ENCODE results near the gene MAST2. TPM values are rescaled to one million over a fixed set of nuclear protein-coding genes. Genes with fewer than 3 reads are reported as not detected.

Gene MAST2
- total and polyA plus RNA-seq, 2 of the 13 experiments (the other 11 are each of a cell fraction or from before 2014, with no cell fraction given), result 15.3 to 23.0 TPM

DNA sequence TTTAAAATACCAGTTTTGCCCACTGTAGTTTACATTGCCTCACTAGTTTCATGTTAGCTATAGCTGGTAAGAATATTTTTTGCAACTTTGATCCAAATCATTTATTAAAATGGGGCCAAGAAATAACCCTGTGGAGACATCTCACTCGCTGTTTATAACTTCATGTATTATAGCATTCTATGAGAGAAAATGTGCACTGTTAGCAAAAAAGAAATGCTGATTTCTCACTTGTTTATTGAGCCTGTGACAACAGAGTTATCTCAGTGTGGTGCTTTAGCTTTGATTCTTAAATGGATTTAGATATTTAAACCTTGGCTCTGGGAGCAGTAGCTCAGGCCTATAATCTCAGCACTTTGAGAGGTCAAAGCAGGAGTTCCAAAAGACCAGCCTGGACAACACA, 201.1 kb downstream of the MAST2 start:
- Histone ChIP-seq H3K9ac (ENCODE audit: insufficient read depth, low read depth, low read length) (no peak overlapping the region), H3K27ac (ENCODE audit: extremely low read length, insufficient read depth, low read length) (no peak overlapping the region), H3K9me3 (ENCODE audit: low read length) (no peaks in the 10 kb centered on the region), H2AFZ (ENCODE audit: low read length) (no peak overlapping the region), H3K79me2 (ENCODE audit: insufficient read depth, low read length) (no peaks in the 10 kb centered on the region), H3K4me3 (replicated peaks in 1 of 3; ENCODE audit: insufficient read depth in 1 of 3, low read depth in 2 of 3, low read length in 3 of 3) (no peak overlapping the region), H3K4me2 (ENCODE audit: low read depth, low read length) (no peak overlapping the region), H3K36me3 (replicated peaks in 1 of 2; ENCODE audit: control insufficient read depth in 1 of 2, insufficient read depth in 2 of 2, low read length in 2 of 2) (peaks cover 26 to 68% of the 10 kb centered on the region in 2 experiments), H4K20me1 (ENCODE audit: insufficient read depth, low read length) (no peaks in the 10 kb centered on the region), H3K27me3 (ENCODE audit: control insufficient read depth in 1 of 2, insufficient read depth in 2 of 2, low read length in 2 of 2) (no peaks in the 10 kb centered on the region), H3K4me1 (ENCODE audit: insufficient read depth, low read length) (peaks cover 23% of the 10 kb centered on the region)
- FAIRE-seq, result no peak
- CTCF ChIA-PET (ENCODE audit: low intra/inter-chr PET ratio, low total read pairs), result no interaction called here
- POLR2A ChIA-PET, result no interaction called here
- ATAC-seq, result no peak
- no TSS peak for BruUV-seq (replicated peaks)
- 100% methylated on average over 1 of the region's 1 CpG for WGBS (ENCODE audit: low lambda C conversion rate)
- in situ Hi-C loops (cut with HindIII; ENCODE audit: extremely low pct_ligation_motif_present, low pct_unique_long_range_greater_than_20kb), result no loop called here
- intact Hi-C loops (cut with micrococcal nuclease; ENCODE audit: unreplicated experiment), result no loop called here
- TF ChIP-seq ZNF121 (CRISPR knock-in tag; IDR thresholded peaks at IDR 0.05) (0 out of 2 replicates have a peak, but pooled peaks have one; percentile 17), MAFK (conservative IDR thresholded peaks at IDR 0.05 in 1 of 2, IDR thresholded peaks at IDR 0.05 in 1 of 2; ENCODE audit: low read length in 2 of 2) (peak; percentile 78 to 94), SRF (IDR thresholded peaks at IDR 0.05; ENCODE audit: low read depth, low read length) (no peak), MAFF (IDR thresholded peaks at IDR 0.05; ENCODE audit: low read depth, low read length) (peak; percentile 91), GRHL1 (CRISPR knock-in tag; conservative IDR thresholded peaks at IDR 0.05) (no peak)
- DNase-seq (ENCODE audit: low spot score), result no peak

DNA sequence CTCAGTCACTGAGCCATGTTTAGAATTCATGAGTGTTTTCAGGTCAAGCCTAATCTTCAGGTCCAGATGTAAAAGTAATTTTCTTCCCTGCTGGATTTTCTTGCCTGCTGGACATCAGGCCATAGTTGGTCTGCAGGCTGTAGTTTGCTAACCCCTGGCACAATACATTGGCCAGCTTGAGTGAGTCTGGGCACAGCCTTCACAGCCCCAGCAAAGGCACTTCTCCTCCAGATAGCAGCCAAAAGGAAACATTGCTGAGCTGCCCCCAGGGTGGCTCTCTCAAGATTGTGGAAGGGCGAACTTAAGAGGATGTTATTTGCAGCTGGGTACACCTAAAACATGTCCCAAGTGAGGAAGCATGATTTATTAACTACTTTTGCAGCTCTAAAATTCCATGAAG, 202.2 kb downstream of the MAST2 start:
- peaks cover 23% of the 10 kb centered on the region for H3K4me1 ChIP-seq (ENCODE audit: insufficient read depth, low read length)
- H3K4me2 ChIP-seq (ENCODE audit: low read depth, low read length), result no peak overlapping the region
- ChIA-PET CTCF (ENCODE audit: low intra/inter-chr PET ratio, low total read pairs) (no interaction called here), POLR2A (no interaction called here)
- 100% methylated on average over 1 of the region's 1 CpG for WGBS (ENCODE audit: low lambda C conversion rate)
- no peaks in the 10 kb centered on the region for H3K9me3 ChIP-seq (ENCODE audit: low read length)
- H2AFZ ChIP-seq (ENCODE audit: low read length), result no peak overlapping the region
- peaks cover 31 to 70% of the 10 kb centered on the region in 2 experiments for H3K36me3 ChIP-seq (replicated peaks in 1 of 2; ENCODE audit: control insufficient read depth in 1 of 2, insufficient read depth in 2 of 2, low read length in 2 of 2)
- H3K27me3 ChIP-seq (ENCODE audit: control insufficient read depth in 1 of 2, insufficient read depth in 2 of 2, low read length in 2 of 2), result no peaks in the 10 kb centered on the region
- no peak overlapping the region for H3K9ac ChIP-seq (ENCODE audit: insufficient read depth, low read depth, low read length)
- ATAC-seq (no peak), FAIRE-seq (no peak), DNase-seq (ENCODE audit: low spot score) (no peak)
- no peaks in the 10 kb centered on the region for H4K20me1 ChIP-seq (ENCODE audit: insufficient read depth, low read length)
- intact Hi-C loops (cut with micrococcal nuclease; ENCODE audit: unreplicated experiment) (no loop called here), in situ Hi-C loops (cut with HindIII; ENCODE audit: extremely low pct_ligation_motif_present, low pct_unique_long_range_greater_than_20kb) (no loop called here)
- no TSS peak for BruUV-seq (replicated peaks)
- no peaks in the 10 kb centered on the region for H3K79me2 ChIP-seq (ENCODE audit: insufficient read depth, low read length)
- H3K4me3 ChIP-seq (replicated peaks in 1 of 3; ENCODE audit: insufficient read depth in 1 of 3, low read depth in 2 of 3, low read length in 3 of 3), result no peak overlapping the region
- H3K27ac ChIP-seq (ENCODE audit: extremely low read length, insufficient read depth, low read length), result no peak overlapping the region
- TF ChIP-seq ZNF512B (CRISPR knock-in tag; IDR thresholded peaks at IDR 0.05; ENCODE audit: borderline replicate concordance) (no peak), KDM1A (CRISPR knock-in tag; IDR thresholded peaks at IDR 0.05) (no peak), SSRP1 (CRISPR knock-in tag; IDR thresholded peaks at IDR 0.05) (no peak), ZNF180 (CRISPR knock-in tag; IDR thresholded peaks at IDR 0.05; ENCODE audit: borderline replicate concordance, low read depth) (no peak), NPAS2 (CRISPR knock-in tag; IDR thresholded peaks at IDR 0.05; ENCODE audit: borderline replicate concordance) (no peak)
- TF ChIP-seq, protein P1, sequence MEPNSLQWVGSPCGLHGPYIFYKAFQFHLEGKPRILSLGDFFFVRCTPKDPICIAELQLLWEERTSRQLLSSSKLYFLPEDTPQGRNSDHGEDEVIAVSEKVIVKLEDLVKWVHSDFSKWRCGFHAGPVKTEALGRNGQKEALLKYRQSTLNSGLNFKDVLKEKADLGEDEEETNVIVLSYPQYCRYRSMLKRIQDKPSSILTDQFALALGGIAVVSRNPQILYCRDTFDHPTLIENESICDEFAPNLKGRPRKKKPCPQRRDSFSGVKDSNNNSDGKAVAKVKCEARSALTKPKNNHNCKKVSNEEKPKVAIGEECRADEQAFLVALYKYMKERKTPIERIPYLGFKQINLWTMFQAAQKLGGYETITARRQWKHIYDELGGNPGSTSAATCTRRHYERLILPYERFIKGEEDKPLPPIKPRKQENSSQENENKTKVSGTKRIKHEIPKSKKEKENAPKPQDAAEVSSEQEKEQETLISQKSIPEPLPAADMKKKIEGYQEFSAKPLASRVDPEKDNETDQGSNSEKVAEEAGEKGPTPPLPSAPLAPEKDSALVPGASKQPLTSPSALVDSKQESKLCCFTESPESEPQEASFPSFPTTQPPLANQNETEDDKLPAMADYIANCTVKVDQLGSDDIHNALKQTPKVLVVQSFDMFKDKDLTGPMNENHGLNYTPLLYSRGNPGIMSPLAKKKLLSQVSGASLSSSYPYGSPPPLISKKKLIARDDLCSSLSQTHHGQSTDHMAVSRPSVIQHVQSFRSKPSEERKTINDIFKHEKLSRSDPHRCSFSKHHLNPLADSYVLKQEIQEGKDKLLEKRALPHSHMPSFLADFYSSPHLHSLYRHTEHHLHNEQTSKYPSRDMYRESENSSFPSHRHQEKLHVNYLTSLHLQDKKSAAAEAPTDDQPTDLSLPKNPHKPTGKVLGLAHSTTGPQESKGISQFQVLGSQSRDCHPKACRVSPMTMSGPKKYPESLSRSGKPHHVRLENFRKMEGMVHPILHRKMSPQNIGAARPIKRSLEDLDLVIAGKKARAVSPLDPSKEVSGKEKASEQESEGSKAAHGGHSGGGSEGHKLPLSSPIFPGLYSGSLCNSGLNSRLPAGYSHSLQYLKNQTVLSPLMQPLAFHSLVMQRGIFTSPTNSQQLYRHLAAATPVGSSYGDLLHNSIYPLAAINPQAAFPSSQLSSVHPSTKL (CRISPR knock-in tag; IDR thresholded peaks at IDR 0.05), result no peak

Measured in HepG2 (cell line).